Loucy (cell line): ENCODE measurements around the gene PIGU.
A peak's percentile ranks its signal among the peaks of the same experiment; 100 is the strongest.
"Not testable (repeated sequence)": the region's sequence is repeated elsewhere in the genome, so short reads cannot be mapped to it uniquely, and the experiment has no call there.

Experiments used
- H2AFZ ChIP-seq: fragments of 200-600 bp; sonication (generic); 2 replicates; pipeline ENCODE4 v1.6.0; 2016; ENCODE audit warnings: antibody characterized with exemption, mild to moderate bottlenecking, low read length, moderate library complexity
- H3F3A ChIP-seq: fragments of 200-600 bp; 2 replicates; pipeline ENCODE4 v1.6.0; 2016; ENCODE audit warnings: antibody characterized with exemption, low read depth, mild to moderate bottlenecking
- H3K27me3 ChIP-seq: fragments of 200-600 bp; sonication (generic); 2 replicates; pipeline ENCODE4 v1.6.1; 2014; ENCODE audit warnings: low read length, mild to moderate bottlenecking; ENCODE audit not compliant: insufficient read depth, poor library complexity, severe bottlenecking
- H3K36me3 ChIP-seq: fragments of 200-600 bp; sonication (generic); 2 replicates; pipeline ENCODE4 v1.6.1; 2016; ENCODE audit warnings: low read length; ENCODE audit not compliant: insufficient read depth
- H3K4me1 ChIP-seq: fragments of 200-600 bp; sonication (generic); 2 replicates; pipeline ENCODE4 v1.5.1; 2014; ENCODE audit warnings: low read length, mild to moderate bottlenecking; ENCODE audit not compliant: insufficient read depth, poor library complexity, severe bottlenecking
- H3K4me2 ChIP-seq: fragments of 200-600 bp; sonication (generic); 2 replicates; pipeline ENCODE4 v1.6.0; 2014; ENCODE audit warnings: antibody characterized with exemption, low read length, low read depth, mild to moderate bottlenecking; ENCODE audit not compliant: poor library complexity, severe bottlenecking
- H3K4me3 ChIP-seq: fragments of 200-600 bp; sonication (generic); 2 replicates; pipeline ENCODE4 v1.5.1; 2014; ENCODE audit warnings: low read length, mild to moderate bottlenecking, mixed read lengths; ENCODE audit not compliant: poor library complexity, severe bottlenecking
- H3K79me2 ChIP-seq: fragments of 200-600 bp; sonication (generic); 2 replicates; pipeline ENCODE4 v1.6.1; 2014; ENCODE audit warnings: low read length; ENCODE audit not compliant: insufficient read depth
- H3K9ac ChIP-seq: fragments of 200-600 bp; sonication (generic); 2 replicates; pipeline ENCODE4 v1.6.0; 2014; ENCODE audit warnings: mild to moderate bottlenecking, low read depth, low read length, moderate library complexity; ENCODE audit not compliant: poor library complexity, severe bottlenecking
- H3K9me2 ChIP-seq: fragments of 200-600 bp; sonication (generic); replicated peaks from 2 replicates; pipeline ENCODE4 v1.6.1; 2016; ENCODE audit warnings: low read depth, low read length, mixed read lengths
- H3K9me3 ChIP-seq: fragments of 200-600 bp; sonication (generic); 2 replicates; pipeline ENCODE4 v1.6.1; 2014; ENCODE audit warnings: mild to moderate bottlenecking, antibody characterized with exemption, low read length, low read depth; ENCODE audit not compliant: insufficient read depth
- H4K20me1 ChIP-seq: fragments of 200-600 bp; sonication (generic); 2 replicates; pipeline ENCODE4 v1.6.0; 2014; ENCODE audit warnings: antibody characterized with exemption, low read length, mild to moderate bottlenecking; ENCODE audit not compliant: insufficient read depth, poor library complexity, severe bottlenecking
- EZH2phosphoT487 ChIP-seq: fragments of 200-600 bp; IDR thresholded peaks from 2 replicates; pipeline ENCODE4 v1.6.1; 2018; ENCODE audit warnings: antibody characterized with exemption, mild to moderate bottlenecking, moderate library complexity, borderline replicate concordance
- TF ChIP-seq, protein P1 (sequence below): fragments of 200-600 bp; sonication (generic); conservative IDR thresholded peaks from 2 replicates; pipeline ENCODE4 v1.5.1; 2014; ENCODE audit warnings: mild to moderate bottlenecking, antibody characterized with exemption, low read length

The PIGU gene, protein sequence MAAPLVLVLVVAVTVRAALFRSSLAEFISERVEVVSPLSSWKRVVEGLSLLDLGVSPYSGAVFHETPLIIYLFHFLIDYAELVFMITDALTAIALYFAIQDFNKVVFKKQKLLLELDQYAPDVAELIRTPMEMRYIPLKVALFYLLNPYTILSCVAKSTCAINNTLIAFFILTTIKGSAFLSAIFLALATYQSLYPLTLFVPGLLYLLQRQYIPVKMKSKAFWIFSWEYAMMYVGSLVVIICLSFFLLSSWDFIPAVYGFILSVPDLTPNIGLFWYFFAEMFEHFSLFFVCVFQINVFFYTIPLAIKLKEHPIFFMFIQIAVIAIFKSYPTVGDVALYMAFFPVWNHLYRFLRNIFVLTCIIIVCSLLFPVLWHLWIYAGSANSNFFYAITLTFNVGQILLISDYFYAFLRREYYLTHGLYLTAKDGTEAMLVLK

DNA sequence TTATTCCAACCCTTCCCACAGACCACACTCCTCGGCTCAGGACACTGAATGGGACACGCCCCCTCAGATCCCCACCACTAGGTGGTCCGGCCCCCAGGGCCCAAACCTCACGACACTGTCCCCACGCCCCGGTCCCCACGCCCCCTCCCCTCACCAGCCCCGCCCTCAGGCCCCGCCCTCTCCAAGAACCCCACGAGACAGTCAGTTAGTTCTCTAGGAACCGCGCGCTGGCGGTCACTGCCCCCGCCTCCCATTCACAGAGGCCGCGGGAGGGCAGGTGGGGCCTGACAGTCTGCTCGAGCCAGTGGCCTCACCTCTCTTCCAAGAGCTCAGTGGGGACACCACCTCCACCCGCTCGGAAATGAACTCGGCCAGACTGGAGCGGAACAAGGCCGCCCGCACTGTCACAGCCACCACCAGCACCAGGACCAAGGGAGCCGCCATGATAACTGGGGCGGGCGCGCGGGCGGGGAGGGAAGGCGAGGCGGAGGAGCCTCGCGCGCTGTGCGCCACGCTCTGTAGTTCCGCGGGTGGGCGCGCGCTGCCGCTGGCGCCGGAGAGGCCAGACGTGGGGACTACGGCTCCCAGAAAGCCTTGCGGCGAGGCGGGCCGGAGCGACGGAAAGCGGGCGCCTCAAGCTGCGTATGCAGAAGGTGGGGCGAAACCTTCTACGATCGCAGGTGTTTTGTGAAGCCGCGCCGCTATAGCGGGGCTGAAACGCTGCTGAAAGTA, at the start of gene PIGU:
TSS of gene PIGU (minus strand) at position 451 of the 732 bp plus-strand sequence. CDS start at position 444, 7 bp downstream.
- Histone ChIP-seq H4K20me1 (peaks cover 8% of the 10 kb centered on the region), H3F3A (no peaks in the 10 kb centered on the region), H2AFZ (peak within 1 kb of the TSS; percentile 78), H3K9ac (peak within 1 kb of the TSS; percentile 69), H3K9me3 (no peaks in the 10 kb centered on the region), H3K79me2 (peaks cover 36% of the 10 kb centered on the region), H3K4me3 (peak within 1 kb of the TSS; percentile 86), H3K4me2 (peak within 1 kb of the TSS; percentile 85), H3K27me3 (no peaks in the 10 kb centered on the region), H3K9me2 (no peaks in the 10 kb centered on the region), H3K36me3 (no peaks in the 10 kb centered on the region), H3K4me1 (peaks cover 21% of the 10 kb centered on the region)
- no peak for TF ChIP-seq EZH2phosphoT487
- TF ChIP-seq, protein P1, sequence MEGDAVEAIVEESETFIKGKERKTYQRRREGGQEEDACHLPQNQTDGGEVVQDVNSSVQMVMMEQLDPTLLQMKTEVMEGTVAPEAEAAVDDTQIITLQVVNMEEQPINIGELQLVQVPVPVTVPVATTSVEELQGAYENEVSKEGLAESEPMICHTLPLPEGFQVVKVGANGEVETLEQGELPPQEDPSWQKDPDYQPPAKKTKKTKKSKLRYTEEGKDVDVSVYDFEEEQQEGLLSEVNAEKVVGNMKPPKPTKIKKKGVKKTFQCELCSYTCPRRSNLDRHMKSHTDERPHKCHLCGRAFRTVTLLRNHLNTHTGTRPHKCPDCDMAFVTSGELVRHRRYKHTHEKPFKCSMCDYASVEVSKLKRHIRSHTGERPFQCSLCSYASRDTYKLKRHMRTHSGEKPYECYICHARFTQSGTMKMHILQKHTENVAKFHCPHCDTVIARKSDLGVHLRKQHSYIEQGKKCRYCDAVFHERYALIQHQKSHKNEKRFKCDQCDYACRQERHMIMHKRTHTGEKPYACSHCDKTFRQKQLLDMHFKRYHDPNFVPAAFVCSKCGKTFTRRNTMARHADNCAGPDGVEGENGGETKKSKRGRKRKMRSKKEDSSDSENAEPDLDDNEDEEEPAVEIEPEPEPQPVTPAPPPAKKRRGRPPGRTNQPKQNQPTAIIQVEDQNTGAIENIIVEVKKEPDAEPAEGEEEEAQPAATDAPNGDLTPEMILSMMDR = no peak

DNA sequence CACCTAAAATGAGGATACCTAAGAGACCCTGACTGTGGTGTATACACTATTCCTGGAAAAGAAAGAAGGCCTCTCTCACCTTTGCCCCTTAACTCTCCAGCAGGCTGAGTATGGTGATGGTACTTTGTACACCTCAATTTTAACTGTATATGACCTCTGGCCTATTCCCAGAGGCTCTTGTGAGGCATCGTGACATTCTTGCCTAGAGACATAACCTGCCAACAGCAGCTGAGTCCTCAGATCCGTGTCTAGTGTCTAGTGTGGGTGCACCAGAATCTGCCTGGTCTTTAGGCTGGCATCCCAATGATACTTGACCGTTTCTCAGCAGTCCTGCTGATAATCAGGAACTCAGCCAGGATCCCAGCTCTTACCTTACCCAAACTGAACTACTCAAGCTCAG, 47.3 kb upstream of the PIGU start:
- Histone ChIP-seq H3F3A (no peaks in the 10 kb centered on the region), H3K9me2 (no peaks in the 10 kb centered on the region), H3K79me2 (no peaks in the 10 kb centered on the region), H3K27me3 (no peaks in the 10 kb centered on the region), H3K4me3 (no peak overlapping the region), H3K9ac (no peak overlapping the region), H3K9me3 (no peaks in the 10 kb centered on the region), H4K20me1 (no peaks in the 10 kb centered on the region), H3K4me1 (no peaks in the 10 kb centered on the region), H3K4me2 (no peak overlapping the region), H2AFZ (no peak overlapping the region), H3K36me3 (peaks cover 44% of the 10 kb centered on the region; the same call in 1 of the 2 replicates)
- TF ChIP-seq EZH2phosphoT487 = no peak
- TF ChIP-seq, protein P1 = no peak

DNA sequence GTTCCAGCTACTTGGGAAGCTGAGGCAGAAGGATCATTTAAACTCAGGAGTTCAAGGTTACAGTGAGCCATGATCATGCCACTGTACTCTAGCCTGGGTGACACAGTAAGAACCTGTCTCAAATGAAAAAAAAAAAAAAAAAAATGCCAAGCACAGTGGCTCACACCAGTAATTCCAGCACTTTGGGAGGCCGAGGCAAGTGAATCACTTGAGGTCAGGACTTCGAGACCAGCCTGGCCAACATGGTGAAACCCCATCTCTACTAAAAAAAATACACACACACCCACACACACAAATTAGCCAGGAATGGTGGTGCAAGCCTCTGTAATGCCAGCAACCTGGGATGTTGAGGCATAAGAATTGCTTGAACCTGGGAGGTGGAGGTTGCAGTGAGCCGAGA, 45.7 kb upstream of the PIGU start:
- not testable (repeated sequence) for H3K9ac ChIP-seq, H3K9me2 ChIP-seq, H3K79me2 ChIP-seq, H3K4me2 ChIP-seq, H3K9me3 ChIP-seq, H3K4me3 ChIP-seq, H3K27me3 ChIP-seq, H3K4me1 ChIP-seq, H3F3A ChIP-seq, H2AFZ ChIP-seq, H4K20me1 ChIP-seq
- H3K36me3 ChIP-seq = peaks cover 44% of the 10 kb centered on the region; the same call in 1 of the 2 replicates
